AG04449 (cell line): Measurements from ENCODE around the gene ZNF536.

Experiments
- CTCF ChIA-PET: fragments of 350-600 bp; formaldehyde crosslinking; extraction: SDS; loops from one replicate; lab custom pipeline; 2021; ENCODE audit warnings: antibody characterized with exemption; lab: Yijun Ruan, JAX
- POLR2A ChIA-PET: fragments of 400-600, 350-600 bp; formaldehyde crosslinking; extraction: SDS; loops from one replicate; lab custom pipeline; 2020; ENCODE audit warnings: antibody characterized with exemption, inconsistent platforms; lab: Yijun Ruan, JAX
- DNase-seq: peaks from one replicate; pipeline ENCODE4 v3.0.0-alpha.2; 2010; ENCODE audit warnings: low read depth, low spot score
- H3K4me3 ChIP-seq: 2 replicates; pipeline ENCODE4 v1.5.1; 2011; ENCODE audit warnings: low read depth, mild to moderate bottlenecking, control low read depth, low read length
- TF ChIP-seq, protein P1 (sequence below): IDR thresholded peaks from one replicate; pipeline ENCODE4 v1.5.1; 2011; ENCODE audit warnings: mild to moderate bottlenecking, moderate library complexity, low read length, control low read depth, inconsistent platforms; ENCODE audit not compliant: insufficient read depth; ENCODE audit errors: missing control alignments

Gene ZNF536

DNA sequence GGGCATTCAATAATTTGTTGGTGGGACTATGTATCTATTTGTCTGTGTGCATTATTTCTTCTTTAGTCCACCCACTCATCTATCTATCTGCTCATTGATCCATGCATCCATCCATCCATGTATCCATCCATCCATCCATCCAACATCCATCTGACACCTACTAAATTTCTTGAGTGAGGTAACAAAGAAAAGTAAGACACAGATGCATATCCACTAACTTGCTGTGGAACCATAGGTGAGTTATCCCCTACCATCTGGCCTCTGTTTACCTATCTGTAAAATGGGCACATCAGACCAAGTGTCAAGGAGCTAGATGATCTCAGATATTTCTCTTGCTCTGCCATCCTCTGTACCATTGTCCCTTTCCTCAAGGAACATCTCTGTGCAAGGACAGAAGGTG is 54.7 kb downstream of the ZNF536 start:
- DNase-seq, result no peak
- POLR2A ChIA-PET, result no interaction called here
- CTCF ChIA-PET, result no interaction called here
- H3K4me3 ChIP-seq, result no peak overlapping the region
- TF ChIP-seq, protein P1, sequence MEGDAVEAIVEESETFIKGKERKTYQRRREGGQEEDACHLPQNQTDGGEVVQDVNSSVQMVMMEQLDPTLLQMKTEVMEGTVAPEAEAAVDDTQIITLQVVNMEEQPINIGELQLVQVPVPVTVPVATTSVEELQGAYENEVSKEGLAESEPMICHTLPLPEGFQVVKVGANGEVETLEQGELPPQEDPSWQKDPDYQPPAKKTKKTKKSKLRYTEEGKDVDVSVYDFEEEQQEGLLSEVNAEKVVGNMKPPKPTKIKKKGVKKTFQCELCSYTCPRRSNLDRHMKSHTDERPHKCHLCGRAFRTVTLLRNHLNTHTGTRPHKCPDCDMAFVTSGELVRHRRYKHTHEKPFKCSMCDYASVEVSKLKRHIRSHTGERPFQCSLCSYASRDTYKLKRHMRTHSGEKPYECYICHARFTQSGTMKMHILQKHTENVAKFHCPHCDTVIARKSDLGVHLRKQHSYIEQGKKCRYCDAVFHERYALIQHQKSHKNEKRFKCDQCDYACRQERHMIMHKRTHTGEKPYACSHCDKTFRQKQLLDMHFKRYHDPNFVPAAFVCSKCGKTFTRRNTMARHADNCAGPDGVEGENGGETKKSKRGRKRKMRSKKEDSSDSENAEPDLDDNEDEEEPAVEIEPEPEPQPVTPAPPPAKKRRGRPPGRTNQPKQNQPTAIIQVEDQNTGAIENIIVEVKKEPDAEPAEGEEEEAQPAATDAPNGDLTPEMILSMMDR, result no peak

DNA sequence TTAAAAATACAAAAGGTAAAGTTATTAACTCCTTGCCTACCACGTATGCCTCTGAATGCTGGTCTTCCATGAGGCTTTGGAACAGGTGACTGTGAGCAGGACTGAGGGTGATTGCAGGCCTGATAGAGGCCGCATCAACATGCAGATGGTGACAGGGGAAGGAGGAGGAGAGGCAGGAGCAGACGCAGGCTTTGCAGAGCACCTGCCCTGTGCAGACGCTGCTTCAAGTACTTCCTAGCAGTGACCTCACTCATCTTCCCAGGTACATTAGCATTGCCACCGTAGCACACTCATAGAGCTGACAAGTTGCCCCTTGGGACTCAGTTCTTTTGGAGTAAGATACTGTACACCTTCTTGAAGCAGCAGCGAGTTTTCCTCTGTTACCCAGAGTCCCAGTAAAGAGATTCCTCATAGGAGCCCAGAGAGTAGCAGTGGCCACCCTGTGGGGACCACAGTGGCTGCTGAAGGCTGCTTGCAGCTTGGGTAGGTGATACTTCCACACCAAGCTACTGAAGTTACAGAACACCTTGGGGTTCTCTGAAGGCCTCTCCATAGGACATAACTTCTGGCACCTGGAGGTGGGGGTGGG is 56.0 kb downstream of the ZNF536 start:
- POLR2A ChIA-PET, result no interaction called here
- DNase-seq, result no peak
- CTCF ChIA-PET, result no interaction called here
- TF ChIP-seq, protein P1, result no peak
- H3K4me3 ChIP-seq, result no peak overlapping the region

DNA sequence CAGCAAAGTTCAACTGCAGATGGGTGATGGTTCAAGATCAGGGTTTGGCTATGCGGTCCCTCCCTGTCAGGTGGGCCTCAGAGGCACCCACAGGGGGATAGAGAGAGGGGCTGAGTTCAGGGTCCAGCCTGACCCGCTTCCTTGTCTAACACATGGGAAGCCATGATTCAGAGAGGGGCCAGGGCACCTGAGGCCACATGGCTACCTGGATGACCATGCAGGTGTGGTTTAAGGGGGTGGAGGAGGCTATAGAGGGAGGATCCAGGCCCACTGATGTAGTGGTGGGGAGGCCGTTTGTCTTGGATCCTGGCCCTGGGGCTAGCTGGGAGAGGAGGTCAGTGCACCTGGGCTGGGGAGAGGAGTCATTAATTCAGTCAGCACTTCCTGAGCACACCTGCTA is 56.7 kb downstream of the ZNF536 start:
- CTCF ChIA-PET, result no interaction called here
- TF ChIP-seq, protein P1, result no peak
- H3K4me3 ChIP-seq, result no peak overlapping the region

DNA sequence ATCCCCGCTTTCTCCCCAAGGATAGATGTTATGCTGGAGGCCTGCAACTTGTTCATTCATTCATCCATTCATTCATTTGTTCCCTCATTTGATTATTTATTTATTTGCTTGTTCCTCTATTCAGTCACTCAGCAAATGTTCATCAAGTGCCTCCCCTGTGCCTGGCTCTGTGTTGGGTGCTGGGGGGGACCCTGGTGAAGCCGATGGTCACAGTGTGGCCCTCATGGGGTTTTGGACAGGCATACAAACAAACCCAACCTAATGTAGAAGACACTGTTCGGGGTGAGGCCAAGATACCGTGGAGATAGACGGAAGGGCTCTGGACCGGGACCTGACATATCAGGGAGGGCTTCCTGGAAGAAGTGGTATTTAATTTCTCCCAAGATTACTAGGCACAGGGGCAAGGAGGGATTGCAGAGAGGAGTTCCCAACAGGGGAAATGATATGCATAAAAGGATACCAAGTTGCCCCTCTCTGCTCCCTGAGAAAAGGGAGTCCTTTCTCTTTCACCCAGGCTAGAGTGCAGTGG is 58.1 kb downstream of the ZNF536 start:
- no peak for DNase-seq
- H3K4me3 ChIP-seq, result no peak overlapping the region
- TF ChIP-seq, protein P1, result no peak
- POLR2A ChIA-PET, result no interaction called here
- CTCF ChIA-PET, result no interaction called here

More for the DNA sequence above, 56.7 kb downstream of the ZNF536 start:
- POLR2A ChIA-PET, result no interaction called here
- no peak for DNase-seq

DNA sequence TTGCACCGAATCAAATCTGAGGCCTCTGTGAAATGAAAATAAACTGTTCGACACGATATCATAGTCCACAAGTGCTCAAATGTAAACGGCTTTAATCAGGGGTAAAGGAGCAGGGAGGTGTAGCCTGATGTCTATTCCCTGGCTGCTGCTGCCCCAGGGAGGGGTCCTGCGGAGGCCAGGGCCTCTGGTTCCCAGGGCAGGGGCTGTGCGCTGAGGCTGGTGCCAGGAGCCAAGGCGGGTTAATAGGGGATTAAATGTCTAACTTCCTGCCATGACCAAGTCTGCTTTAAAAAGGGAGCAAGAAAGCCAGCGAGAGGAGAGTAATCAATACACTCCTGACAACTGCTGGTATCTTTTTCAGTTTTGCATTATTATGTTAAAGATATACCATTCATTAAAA is 59.4 kb downstream of the ZNF536 start:
- ChIA-PET POLR2A (no interaction called here), CTCF (no interaction called here)
- DNase-seq, result no peak
- TF ChIP-seq, protein P1, result no peak
- no peak overlapping the region for H3K4me3 ChIP-seq

DNA sequence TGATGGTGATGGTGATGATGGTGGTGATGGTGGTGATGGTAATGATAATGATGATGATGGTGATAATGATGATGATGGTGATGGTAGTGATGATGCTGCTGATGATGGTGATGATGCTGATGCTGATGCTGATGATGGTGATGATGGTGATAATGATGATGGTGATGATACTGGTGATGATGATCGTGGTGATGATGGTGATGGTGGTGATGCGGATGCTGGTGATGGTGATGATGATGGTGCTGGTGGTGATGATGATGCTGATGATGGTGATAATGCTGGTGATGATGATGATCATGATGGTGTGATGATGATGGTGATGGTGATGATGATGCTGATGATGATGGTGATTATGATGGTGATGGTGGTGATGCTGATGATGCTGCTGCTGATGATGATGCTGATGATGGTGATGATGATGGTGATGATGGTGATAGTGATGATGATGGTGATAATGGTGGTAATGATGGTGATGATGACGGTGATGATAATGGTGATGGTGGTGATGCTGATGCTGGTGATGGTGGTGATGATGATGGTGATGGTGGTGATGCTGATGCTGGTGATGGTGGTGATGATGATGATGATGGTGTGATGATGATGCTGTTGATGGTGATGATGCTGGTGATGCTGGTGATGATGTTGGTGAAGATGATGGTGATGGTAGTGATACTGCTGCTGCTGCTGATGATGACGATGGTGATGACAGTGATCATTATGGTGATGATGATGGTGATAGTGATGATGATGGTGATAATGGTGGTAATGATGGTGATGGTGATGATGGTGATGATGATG is 62.8 kb downstream of the ZNF536 start:
- H3K4me3 ChIP-seq, result no peak overlapping the region
- no peak for DNase-seq
- TF ChIP-seq, protein P1, result no peak
- POLR2A ChIA-PET, result no interaction called here
- CTCF ChIA-PET, result no interaction called here
